Spinal cord (tissue), 10 donors: Measurements from ENCODE around the gene SMIM26. TPM values are rescaled to one million over a fixed set of nuclear protein-coding genes. Genes with fewer than 3 reads are reported as not detected.

Source experiments
- DNase-seq, 6 donors: peaks; one replicate each; pipeline versions ENCODE4 v3.0.0 to v3.0.0-alpha.2; 2013 to 2015; ENCODE audit warnings: low spot score in 6 of 6, low read depth in 4 of 6
- H3K27ac ChIP-seq: one replicate; pipeline ENCODE4 v1.5.1; 2013; ENCODE audit warnings: low read depth, low read length, control low read depth
- H3K27me3 ChIP-seq: one replicate; pipeline ENCODE4 v1.6.1; 2013; ENCODE audit warnings: low read length; ENCODE audit not compliant: control insufficient read depth, insufficient read depth
- H3K36me3 ChIP-seq: one replicate; pipeline ENCODE4 v1.6.1; 2013; ENCODE audit warnings: low read length; ENCODE audit not compliant: control insufficient read depth, insufficient read depth
- H3K4me1 ChIP-seq: one replicate; pipeline ENCODE4 v1.6.1; 2013; ENCODE audit warnings: low read length; ENCODE audit not compliant: control insufficient read depth, insufficient read depth
- H3K4me3 ChIP-seq: one replicate; pipeline ENCODE4 v1.5.1; 2013; ENCODE audit warnings: low read depth, low read length, control low read depth
- H3K9me3 ChIP-seq: one replicate; pipeline ENCODE4 v1.6.1; 2013; ENCODE audit warnings: low read length; ENCODE audit not compliant: control insufficient read depth, insufficient read depth
- WGBS: methylation state at CpG from one replicate; pipeline ENCODE4 v1.1.5; 2013; ENCODE audit warnings: missing lambda C conversion rate; ENCODE audit not compliant: insufficient coverage; 5-methylcytosine and 5-hydroxymethylcytosine counted together
- polyA plus RNA-seq, 2 donors: library from polyadenylated mRNA; unstranded; fragments of 120-200 nt; gene quantifications; one replicate each; pipeline ENCODE4 v1.2.1, GENCODE V29; 2013; ENCODE audit not compliant: insufficient read length in 2 of 2
- small RNA-seq: library from RNA; depleted of rRNA; stranded (forward); fragments of <200 nt; gene quantifications from one replicate; pipeline ENCODE3, GENCODE V24; 2014; ENCODE audit warnings: low replicate concordance
- total RNA-seq, 2 donors: library from RNA; depleted of rRNA in 1 of 2; stranded (reverse); fragments of 120-200 nt in 1 of 2; fragments of >200 nt in 1 of 2; gene quantifications; one replicate each; pipeline versions ENCODE4 v1.2.3 to v1.2.4, GENCODE V29; 2013 to 2014
- donor health status: healthy.

The SMIM26 gene
- total and polyA plus RNA-seq, 4 donors = 57.0 to 118 (median 63.6) TPM

GRCh38 chr20:18596270-18596669, 29.0 kb downstream of the SMIM26 start:
- H3K27me3 ChIP-seq = no peaks in the 10 kb centered on the region
- H3K4me1 ChIP-seq = no peaks in the 10 kb centered on the region
- H3K9me3 ChIP-seq = no peaks in the 10 kb centered on the region
- H3K4me3 ChIP-seq = no peak overlapping the region
- H3K36me3 ChIP-seq = peaks cover 18% of the 10 kb centered on the region
- DNase-seq = no peak
- H3K27ac ChIP-seq = no peak overlapping the region

DNA sequence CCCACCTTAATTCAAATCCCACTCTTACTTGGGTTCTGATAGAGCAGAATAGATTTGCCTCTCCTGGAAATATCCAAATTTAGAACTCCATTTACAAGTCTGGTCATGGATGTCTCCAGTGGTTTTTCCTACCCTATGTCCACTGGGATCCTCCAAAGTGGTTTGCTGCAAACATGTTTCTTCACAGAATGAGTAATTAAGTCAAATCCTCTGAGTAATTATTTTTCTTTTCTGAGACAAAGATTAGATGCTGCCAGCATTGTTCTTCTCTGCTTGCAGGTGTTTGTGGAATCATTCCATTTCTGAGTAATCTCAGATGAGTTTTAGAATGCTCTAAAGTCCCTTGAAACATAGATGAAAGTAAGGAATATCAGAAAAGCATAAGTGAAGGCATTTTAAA, 42.5 kb downstream of the SMIM26 start:
- Histone ChIP-seq H3K36me3 (peaks cover 9% of the 10 kb centered on the region), H3K27ac (no peak overlapping the region), H3K27me3 (no peaks in the 10 kb centered on the region), H3K4me3 (no peak overlapping the region), H3K4me1 (peaks cover 6% of the 10 kb centered on the region), H3K9me3 (no peaks in the 10 kb centered on the region)
- no peak for DNase-seq

- no peaks in the 10 kb centered on the region for H3K9me3 ChIP-seq
- WGBS = 80% methylated on average over 1 of the region's 8 CpGs
- H3K4me1 ChIP-seq = peaks cover 13% of the 10 kb centered on the region
- H3K36me3 ChIP-seq = peaks cover 9% of the 10 kb centered on the region
- no peaks in the 10 kb centered on the region for H3K27me3 ChIP-seq
- H3K27ac ChIP-seq = no peak overlapping the region
- peak in 1 of 6 donors; percentile 53 for DNase-seq
- no peak overlapping the region for H3K4me3 ChIP-seq
Measured at GRCh38 chr20:18611492-18611891, 44.3 kb downstream of the SMIM26 start.

DNA sequence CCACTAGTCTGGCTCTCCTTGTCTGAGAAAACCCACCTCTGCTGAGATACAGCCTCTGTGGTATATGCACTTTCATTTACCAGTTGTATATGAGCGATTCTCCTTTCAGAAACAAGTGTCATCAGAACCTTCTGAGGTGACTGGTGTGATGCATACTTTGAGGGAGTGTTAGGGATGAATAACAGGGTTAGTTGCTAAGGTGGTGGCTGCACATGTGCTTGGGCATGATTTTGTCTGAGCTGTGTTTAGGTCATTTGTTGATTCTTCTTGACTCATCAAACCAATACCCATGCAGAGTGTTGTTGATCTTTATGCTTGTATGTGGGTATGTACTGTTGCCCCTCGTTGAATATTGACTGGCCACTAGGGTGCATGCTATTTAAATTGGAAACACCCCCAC, 46.3 kb downstream of the SMIM26 start:
- Histone ChIP-seq H3K4me1 (peaks cover 13% of the 10 kb centered on the region), H3K36me3 (peaks cover 9% of the 10 kb centered on the region), H3K9me3 (no peaks in the 10 kb centered on the region), H3K27me3 (no peaks in the 10 kb centered on the region), H3K4me3 (no peak overlapping the region), H3K27ac (no peak overlapping the region)
- DNase-seq = no peak
- WGBS = 100% methylated on average over 1 of the region's 2 CpGs

GRCh38 chr20:18614244-18614643, 47.0 kb downstream of the SMIM26 start:
- peaks cover 13% of the 10 kb centered on the region for H3K4me1 ChIP-seq
- H3K36me3 ChIP-seq = peaks cover 9% of the 10 kb centered on the region
- no peak overlapping the region for H3K4me3 ChIP-seq
- 98% methylated on average over 5 of the region's 5 CpGs for WGBS
- no peaks in the 10 kb centered on the region for H3K9me3 ChIP-seq
- H3K27me3 ChIP-seq = no peaks in the 10 kb centered on the region
- DNase-seq = no peak
- H3K27ac ChIP-seq = no peak overlapping the region

DNA sequence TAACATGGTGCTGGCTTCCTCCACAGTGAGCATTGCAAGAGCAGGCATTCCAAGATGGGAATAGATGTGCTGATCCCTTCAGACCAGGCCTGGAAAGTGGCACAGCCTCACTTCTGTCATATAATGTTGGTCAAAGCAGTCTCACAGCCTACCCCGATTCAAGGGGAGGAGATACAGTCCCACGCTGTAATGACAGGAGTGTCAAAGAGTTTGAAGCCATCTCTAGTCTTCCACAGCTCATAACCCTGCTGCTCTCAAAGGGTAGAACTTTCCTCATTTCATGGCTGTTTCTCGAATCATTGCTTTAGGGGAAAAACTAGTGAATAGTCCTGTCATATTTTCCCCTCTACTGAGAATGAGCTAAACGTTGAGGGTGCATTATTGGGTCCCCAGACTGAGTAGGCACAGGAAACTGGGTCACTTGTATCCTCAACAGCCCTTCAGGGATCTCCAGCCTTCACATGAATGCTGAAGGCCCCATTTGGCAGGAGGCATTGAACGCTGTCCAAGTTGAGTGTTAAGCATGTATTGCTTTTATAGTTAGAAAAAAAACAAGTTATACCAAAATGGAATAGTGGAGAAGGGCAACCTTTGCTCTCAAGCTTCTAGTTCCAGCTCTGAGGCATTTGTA, 47.9 kb downstream of the SMIM26 start:
- Histone ChIP-seq H3K4me3 (no peak overlapping the region), H3K27me3 (no peaks in the 10 kb centered on the region), H3K36me3 (peaks cover 9% of the 10 kb centered on the region), H3K4me1 (peaks cover 13% of the 10 kb centered on the region), H3K27ac (no peak overlapping the region), H3K9me3 (no peaks in the 10 kb centered on the region)
- WGBS = 90% methylated on average over 2 of the region's 5 CpGs
- peak in 2 of 6 donors; percentile 63 to 65 for DNase-seq

Small RNAs within 50 kb of the gene (small RNA-seq; reads per million reads assigned to genes)
- not detected for gene RN7SL638P
- gene RNU6ATAC34P = not detected

Other genes starting within 250 kb of the SMIM26 start
- gene DZANK1, start 100.4 kb upstream of the SMIM26 start, total RNA-seq = 1 to 10 TPM; 3.2 to 5.8 TPM
- gene DZANK1, start 100.4 kb upstream of the SMIM26 start, polyA plus RNA-seq = 10 to 100 TPM in 1 of 2 donors, 1 to 10 TPM in 1; 8.3 to 11.1 TPM
- gene POLR3F, start 100.0 kb upstream of the SMIM26 start, total RNA-seq = 10 to 100 TPM; 15.9 to 30.1 TPM
- 10 to 100 TPM; 21.0 to 26.0 TPM for gene POLR3F, start 100.0 kb upstream of the SMIM26 start, polyA plus RNA-seq
- 10 to 100 TPM; 27.7 to 31.5 TPM for gene RBBP9, start 70.2 kb upstream of the SMIM26 start, total RNA-seq
- gene RBBP9, start 70.2 kb upstream of the SMIM26 start, polyA plus RNA-seq = 10 to 100 TPM; 26.0 to 33.1 TPM
- gene SEC23B, start 59.5 kb upstream of the SMIM26 start, total RNA-seq = 10 to 100 TPM; 57.5 to 61.3 TPM
- gene SEC23B, start 59.5 kb upstream of the SMIM26 start, polyA plus RNA-seq = 10 to 100 TPM; 52.4 to 55.7 TPM
- gene DTD1, start 20.6 kb downstream of the SMIM26 start, total RNA-seq = 10 to 100 TPM; 54.1 to 59.4 TPM
- 10 to 100 TPM; 85.0 to 88.9 TPM for gene DTD1, start 20.6 kb downstream of the SMIM26 start, polyA plus RNA-seq
- gene SCP2D1, start 246.4 kb downstream of the SMIM26 start, total RNA-seq = not detected
- gene SCP2D1, start 246.4 kb downstream of the SMIM26 start, polyA plus RNA-seq = not detected